GM19351 (cell line): ENCODE measurements around the gene PPIL4.
A peak's percentile ranks its signal among the peaks of the same experiment; 100 is the strongest.

Experiments used
- ATAC-seq: cut with Tn5 transposase; IDR thresholded peaks from one replicate; pipeline ENCODE4 v1.9.1; 2021; ENCODE audit warnings: mild to moderate bottlenecking, moderate library complexity; ENCODE audit not compliant: unreplicated experiment

The PPIL4 gene

GRCh38 chr6:149484733-149485700, 60.8 kb downstream of the PPIL4 start, which contains the start of gene ZC3H12D:
ZC3H12D (minus strand) TSS chr6:149485014; CDS start chr6:149474543, 10,471 bp downstream.
- peak; percentile 34 for ATAC-seq

GRCh38 chr6:149483849-149484655, 61.8 kb downstream of the PPIL4 start:
- ATAC-seq: no peak

DNA sequence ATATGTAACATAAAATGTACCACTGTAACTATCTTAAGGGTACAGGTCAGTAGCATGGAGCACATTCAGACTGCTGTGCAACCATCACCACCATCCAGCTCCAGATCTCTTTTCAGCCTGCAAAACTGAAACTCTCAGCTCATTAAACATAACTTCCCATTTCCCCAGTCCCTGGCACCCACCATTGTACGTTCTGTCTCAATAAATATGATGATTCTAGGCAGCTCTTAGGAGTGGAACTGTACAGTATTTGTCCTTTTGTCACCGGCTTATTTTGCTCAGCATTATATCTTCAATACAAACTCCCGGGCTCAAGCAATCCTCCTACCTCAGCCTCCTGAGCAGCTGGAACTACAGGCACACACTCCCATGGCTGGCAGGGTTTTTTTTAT, 62.5 kb downstream of the PPIL4 start:
- ATAC-seq: no peak

- ATAC-seq: no peak
These were observed 63.1 kb downstream of the PPIL4 start for GRCh38 chr6:149482545-149483333.

DNA sequence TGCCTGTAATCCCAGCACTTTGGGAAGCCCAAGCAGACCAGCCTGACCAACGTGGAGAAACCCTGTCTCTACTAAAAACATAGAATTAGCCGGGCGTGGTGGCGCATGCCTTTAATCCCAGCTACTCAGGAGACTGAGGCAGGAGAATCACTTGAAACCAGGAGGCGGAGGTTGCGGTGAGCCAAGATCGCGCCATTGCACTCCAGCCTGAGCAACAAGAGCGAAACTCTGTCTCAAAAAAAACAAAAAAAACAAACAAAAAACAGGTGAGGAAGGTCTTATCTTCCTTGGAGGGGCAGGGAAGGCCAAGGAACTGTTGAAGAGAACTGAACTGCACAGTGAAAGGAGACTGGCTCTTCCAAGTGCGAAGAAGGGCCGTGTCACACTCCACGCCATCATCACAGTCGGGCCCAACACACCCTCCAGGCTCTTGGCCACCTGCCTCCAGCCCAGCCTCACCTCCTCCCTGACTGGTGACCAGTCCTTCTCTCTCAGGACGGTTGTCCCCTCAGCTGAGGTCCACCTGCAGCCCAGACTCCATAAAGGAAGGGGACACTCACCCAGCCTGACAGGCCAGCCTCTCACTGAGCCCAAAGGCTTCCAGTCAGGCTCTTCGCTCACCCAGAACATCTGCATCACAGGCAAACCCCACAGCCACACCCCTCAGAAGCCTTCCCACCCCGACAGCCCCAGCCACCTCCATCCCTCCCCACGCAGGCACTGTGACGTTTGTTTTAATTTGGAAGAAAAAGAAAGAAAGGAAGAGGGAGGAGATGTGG, 65.2 kb downstream of the PPIL4 start:
- peak; percentile 25 for ATAC-seq

DNA sequence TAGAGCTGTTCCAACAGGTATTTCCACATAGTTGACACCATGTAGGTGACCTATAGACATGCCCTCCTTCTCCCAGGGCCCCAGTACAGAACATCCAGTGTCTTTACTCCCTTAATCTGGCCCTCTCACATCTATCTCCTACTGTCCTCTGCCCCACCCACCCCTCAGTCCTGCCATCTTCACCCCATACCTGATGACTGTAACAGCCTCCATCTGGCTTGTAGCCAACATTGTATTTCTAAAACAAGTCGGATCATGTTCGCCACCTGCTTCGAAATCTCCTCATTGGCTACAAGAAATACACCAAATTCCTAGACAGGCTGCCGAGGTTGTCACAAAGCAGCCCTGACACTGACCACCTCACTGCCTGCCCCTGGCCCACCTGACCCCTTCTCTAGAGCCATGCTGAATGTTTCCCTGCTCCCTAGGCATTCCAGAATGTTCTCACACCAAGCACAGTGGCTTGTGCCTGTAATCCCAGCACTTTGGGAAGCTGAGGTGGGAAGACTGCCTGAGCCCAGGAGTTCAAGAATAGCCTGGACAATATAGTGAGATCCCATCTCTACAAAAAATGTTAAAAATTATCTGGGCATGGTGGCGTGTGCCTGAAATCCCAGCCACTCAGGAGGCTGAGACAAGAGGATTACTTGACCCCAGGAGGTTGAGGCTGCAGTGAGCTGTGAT, 67.1 kb downstream of the PPIL4 start:
- no peak for ATAC-seq

DNA sequence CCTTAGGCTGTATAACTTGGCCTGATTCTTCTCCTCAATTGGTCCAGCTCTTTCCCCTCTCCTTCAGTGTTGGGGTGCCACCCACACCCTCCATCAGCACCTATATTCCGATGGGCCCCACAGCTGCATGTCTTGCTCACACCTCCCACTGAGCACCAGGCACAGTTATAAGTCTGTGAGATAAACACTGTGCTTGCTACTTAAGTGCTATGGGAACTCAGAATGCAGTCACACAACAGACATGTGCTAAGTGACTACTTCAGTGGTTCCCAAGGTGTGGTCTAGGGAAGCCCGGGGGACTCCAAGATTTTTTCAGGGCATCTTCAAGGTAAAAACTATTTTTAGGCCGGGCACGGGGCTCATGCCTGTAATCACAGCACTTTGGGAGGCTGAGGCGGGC, 68.3 kb downstream of the PPIL4 start:
- no peak for ATAC-seq

DNA sequence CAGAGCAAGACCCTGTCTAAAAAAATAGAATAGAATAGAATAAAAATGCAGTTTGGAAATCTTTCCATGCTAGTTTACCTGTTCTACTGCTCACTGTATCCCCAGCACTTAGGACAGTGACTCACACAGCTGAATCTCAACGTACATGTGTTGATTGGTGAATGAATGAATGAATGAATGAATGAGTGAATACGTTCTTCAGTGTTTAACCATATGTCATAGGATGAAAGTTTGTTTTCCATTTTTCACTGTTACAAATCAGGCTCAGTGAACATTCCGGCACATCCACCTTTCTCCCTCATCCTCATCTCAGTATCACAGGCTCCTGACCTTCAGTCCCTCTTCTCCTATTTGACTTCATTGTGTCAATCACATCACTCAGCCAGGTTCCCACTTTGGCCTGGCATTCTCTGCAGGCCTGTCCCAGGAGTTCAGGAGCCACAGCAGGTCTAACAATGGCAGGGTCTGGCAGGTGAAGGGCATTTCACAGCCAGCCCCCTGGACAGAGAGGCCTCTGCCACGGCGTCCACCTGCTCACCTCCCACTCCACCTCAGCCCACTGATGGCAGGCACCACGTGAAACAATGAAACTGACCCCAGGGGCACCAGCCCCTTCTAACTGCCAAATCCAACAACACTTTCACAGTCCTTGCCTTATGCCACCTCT, 68.9 kb downstream of the PPIL4 start:
- ATAC-seq: no peak

DNA sequence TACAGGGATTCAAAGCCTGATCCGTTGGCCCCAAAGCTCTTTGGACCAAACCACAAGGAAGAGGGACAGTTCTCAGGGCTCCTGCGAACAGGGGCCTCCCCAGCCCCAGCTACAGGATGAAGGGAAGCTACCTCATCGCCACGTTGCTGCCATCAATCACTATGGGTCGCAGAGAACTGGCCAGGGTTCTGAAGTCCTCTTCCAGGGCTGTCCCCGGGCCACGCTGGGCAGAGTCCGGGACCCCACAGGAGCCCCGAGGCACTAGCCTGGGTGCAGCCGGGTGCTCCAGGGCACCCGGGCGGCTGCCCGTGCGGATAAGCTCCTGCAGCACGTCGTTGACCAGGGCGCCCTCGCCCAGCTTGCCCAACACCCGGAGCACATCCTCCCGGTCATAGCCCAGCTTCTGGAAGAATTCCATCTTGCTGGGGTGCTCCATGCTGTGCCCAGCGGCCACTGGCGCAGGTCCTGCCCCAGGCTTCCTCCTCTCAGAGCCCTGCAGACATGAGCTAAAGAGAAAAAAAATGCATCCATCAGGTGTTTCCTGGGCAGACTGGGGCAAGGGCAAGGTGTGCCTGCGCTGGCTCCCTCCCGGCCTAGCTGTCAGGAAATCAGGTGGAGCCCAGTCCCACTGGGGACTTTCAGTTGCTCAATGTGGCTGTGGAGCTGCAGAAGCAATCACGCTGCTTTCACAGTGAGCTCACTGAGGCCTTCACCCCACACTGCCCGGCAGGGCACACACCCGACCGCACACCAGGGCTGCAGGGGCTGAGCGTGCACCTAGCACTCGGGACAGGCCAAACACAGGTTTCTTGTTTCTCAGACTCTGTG, 71.5 kb downstream of the PPIL4 start:
- ATAC-seq: peak; percentile 29

DNA sequence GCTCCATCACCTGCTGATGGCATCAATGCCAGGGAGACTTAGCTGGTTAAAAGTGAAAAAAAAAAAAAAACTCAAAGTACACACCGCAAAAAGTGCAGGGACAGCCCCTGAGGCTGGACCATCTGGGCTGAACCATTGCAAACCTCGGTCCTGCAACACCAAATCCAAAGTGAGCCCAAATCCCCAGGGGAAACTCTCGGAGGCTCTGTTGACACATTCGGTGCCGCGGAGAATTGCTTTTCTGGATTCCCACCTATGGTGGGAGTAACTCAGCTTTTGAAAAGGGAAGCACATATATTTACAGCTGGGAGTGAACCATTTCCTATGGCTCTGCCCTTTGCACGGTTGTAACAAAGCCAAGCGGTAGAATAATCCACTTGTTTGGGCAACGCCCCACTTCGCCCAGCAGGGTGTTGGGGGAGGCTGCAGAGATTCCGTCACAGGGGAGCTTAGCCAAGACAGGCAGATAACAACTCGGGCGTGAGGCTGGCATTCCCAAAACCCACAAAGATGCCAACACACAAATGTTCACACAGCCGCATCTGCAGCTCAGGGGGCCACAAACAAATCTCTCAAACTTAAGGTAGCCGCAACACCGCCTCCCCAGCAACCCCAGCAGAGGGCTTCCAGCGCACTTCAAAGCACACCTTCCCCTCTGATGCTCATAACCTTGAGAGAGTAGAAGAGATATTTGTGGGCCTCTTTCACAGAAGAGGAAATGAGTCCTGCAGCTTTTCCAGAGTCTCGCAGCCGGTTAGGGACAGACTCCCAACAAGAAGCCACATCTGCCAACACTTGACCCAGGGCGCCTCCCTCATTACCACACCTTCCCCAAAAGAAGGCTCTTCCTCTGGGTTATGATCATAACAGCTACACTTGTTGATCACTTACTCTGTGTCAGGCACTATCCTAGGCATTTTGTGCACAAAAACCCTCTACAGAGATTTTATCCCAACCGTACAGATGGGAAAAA, 72.5 kb downstream of the PPIL4 start:
- no peak for ATAC-seq

DNA sequence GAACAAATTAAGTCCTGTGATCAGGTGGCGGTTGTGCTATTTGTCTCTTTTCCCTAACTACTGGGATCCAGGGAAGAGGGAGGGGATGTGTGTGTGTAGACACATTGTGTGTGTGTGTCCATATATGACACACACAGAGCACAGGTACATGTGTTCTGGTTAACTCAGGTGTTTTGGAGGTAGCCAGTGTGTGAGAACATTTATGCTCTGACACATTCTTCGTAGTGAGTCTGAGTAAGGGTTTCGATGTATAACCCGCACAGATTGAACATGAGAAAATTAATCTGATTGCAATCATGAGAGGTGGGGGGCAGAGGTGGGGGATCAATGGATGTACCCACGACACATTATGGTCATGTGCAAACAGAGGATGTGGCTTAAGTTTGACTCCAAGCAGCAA, 73.6 kb downstream of the PPIL4 start:
- ATAC-seq: no peak

GRCh38 chr6:149471801-149472200, 74.0 kb downstream of the PPIL4 start:
- ATAC-seq: peak; percentile 29

DNA sequence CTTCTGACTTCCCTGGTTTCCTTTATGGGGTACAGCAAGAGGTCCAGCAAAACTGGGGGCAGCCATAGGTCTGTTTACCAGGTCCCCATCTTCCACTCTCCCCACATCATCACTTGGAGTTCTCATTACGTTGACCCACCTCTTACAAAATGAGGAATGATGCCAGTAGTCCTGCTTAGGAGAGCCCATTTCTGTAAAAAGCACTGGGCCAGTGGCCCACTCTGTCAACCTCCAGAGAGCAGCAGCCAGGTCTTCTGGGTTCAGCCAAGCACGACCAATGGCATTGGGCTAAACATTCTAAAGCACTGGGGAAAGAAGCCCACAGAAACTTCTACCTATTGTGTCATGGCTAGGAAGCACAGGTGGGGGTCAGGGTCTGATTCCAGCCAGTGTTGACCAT, 74.9 kb downstream of the PPIL4 start:
- ATAC-seq: no peak

GRCh38 chr6:149468179-149468578, 77.7 kb downstream of the PPIL4 start:
- ATAC-seq: no peak

- no peak for ATAC-seq
These were observed 78.6 kb downstream of the PPIL4 start for GRCh38 chr6:149467265-149467664.

DNA sequence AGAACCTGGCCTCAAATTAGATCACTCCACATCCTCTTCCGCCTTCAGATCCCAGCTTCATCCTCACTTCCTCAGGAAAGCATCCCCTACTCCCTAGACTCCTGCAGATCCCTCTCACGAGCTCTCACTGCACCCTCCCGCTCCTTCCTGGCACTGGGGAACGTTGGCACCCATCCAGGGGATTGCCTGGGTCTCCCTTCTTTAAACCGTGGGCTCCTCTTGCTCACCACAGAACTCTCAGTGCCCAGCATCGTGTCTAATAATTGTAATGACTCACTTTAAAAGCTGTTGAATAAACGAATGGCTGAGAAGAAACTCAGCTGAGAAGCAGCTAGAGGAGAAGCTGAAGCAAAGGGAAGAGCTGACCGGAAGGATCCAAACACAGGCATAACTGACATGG, 81.4 kb downstream of the PPIL4 start:
- no peak for ATAC-seq

- ATAC-seq: no peak
These were observed 82.1 kb downstream of the PPIL4 start for GRCh38 chr6:149463781-149464180.
